WTC11 (cell line): ENCODE results near the gene DHFR. TPM values are rescaled to one million over a fixed set of nuclear protein-coding genes. Genes with fewer than 3 reads are reported as not detected.

Experiments
- ATAC-seq: fragments of 200-7000 bp; cut with Tn5 transposase; 2 replicates; pipeline ENCODE4 v1.10.0; 2021; ENCODE audit warnings: mild to moderate bottlenecking, moderate library complexity
- CTCF ChIA-PET: fragments of 300-600 bp; sonication (Branson Sonifier 250); formaldehyde crosslinking; loops from one replicate; lab custom pipeline; 2021; ENCODE audit warnings: antibody characterized with exemption; lab: Charles Lee
- POLR2A ChIA-PET: fragments of 350-600 bp; sonication (Branson Sonifier 250); formaldehyde crosslinking; loops from one replicate; lab custom pipeline; 2021; ENCODE audit warnings: antibody characterized with exemption; lab: Charles Lee
- DNase-seq: peaks from one replicate; pipeline ENCODE4 v3.0.0; 2021; ENCODE audit warnings: low spot score
- H3K27ac Mint-ChIP-seq: 2 replicates; pipeline ENCODE4 v1.8.0; 2021; ENCODE audit warnings: mixed read lengths
- H3K27me3 Mint-ChIP-seq: 2 replicates; pipeline ENCODE4 v1.8.0; 2021; ENCODE audit warnings: low read depth, mild to moderate bottlenecking, moderate library complexity, mixed read lengths
- H3K36me3 Mint-ChIP-seq: 2 replicates; pipeline ENCODE4 v1.8.0; 2021; ENCODE audit warnings: mixed read lengths
- H3K4me1 Mint-ChIP-seq: 2 replicates; pipeline ENCODE4 v1.8.0; 2022; ENCODE audit warnings: mixed read lengths
- H3K4me3 Mint-ChIP-seq: 2 replicates; pipeline ENCODE4 v1.8.0; 2021; ENCODE audit warnings: mild to moderate bottlenecking, moderate library complexity, mixed read lengths
- H3K9me3 Mint-ChIP-seq: 2 replicates; pipeline ENCODE4 v1.8.0; 2021; ENCODE audit warnings: mixed read lengths
- E2F1 ChIP-seq: sonication (generic); formaldehyde crosslinking; IDR thresholded peaks from 2 replicates; pipeline ENCODE4 v1.8.0; 2022; ENCODE audit warnings: mild to moderate bottlenecking, missing genetic modification reagents
- E2F5 ChIP-seq: sonication (generic); formaldehyde crosslinking; IDR thresholded peaks from 2 replicates; pipeline ENCODE4 v1.8.1; 2022; ENCODE audit warnings: mild to moderate bottlenecking, moderate library complexity, missing genetic modification reagents
- ESRRA ChIP-seq: sonication (generic); formaldehyde crosslinking; IDR thresholded peaks from 2 replicates; pipeline ENCODE4 v1.8.1; 2022; ENCODE audit warnings: mild to moderate bottlenecking, missing genetic modification reagents, borderline replicate concordance
- GRHL2 ChIP-seq: fragments of 250-450 bp; sonication (Bioruptor Pico); IDR thresholded peaks from 2 replicates; pipeline ENCODE4 v1.8.0; 2022; ENCODE audit warnings: mild to moderate bottlenecking, moderate library complexity; ENCODE audit not compliant: insufficient replicate concordance, severe bottlenecking
- IRF2 ChIP-seq: sonication (generic); formaldehyde crosslinking; IDR thresholded peaks from 2 replicates; pipeline ENCODE4 v1.8.0; 2022; ENCODE audit warnings: low read depth, missing genetic modification reagents, borderline replicate concordance
- KAT7 ChIP-seq: sonication (generic); formaldehyde crosslinking; IDR thresholded peaks from 2 replicates; pipeline ENCODE4 v1.8.1; 2023; ENCODE audit warnings: missing genetic modification reagents, mild to moderate bottlenecking, borderline replicate concordance
- MXD4 ChIP-seq: fragments of 250-450 bp; sonication (Bioruptor Pico); IDR thresholded peaks from 2 replicates; pipeline ENCODE4 v1.8.0; 2021; ENCODE audit warnings: mild to moderate bottlenecking, moderate library complexity, borderline replicate concordance
- NR2C2 ChIP-seq: sonication (generic); formaldehyde crosslinking; IDR thresholded peaks from 2 replicates; pipeline ENCODE4 v1.8.0; 2022; ENCODE audit warnings: mild to moderate bottlenecking, missing genetic modification reagents
- NR3C1 ChIP-seq: sonication (generic); formaldehyde crosslinking; conservative IDR thresholded peaks from 2 replicates; pipeline ENCODE4 v1.8.1; 2023; ENCODE audit warnings: low read depth, mild to moderate bottlenecking, missing genetic modification reagents
- RELA ChIP-seq: sonication (generic); formaldehyde crosslinking; IDR thresholded peaks from 2 replicates; pipeline ENCODE4 v1.8.1; 2022; ENCODE audit warnings: missing genetic modification reagents, mild to moderate bottlenecking, borderline replicate concordance
- SMAD3 ChIP-seq: sonication (generic); formaldehyde crosslinking; IDR thresholded peaks from 2 replicates; pipeline ENCODE4 v1.8.0; 2022; ENCODE audit warnings: missing genetic modification reagents, mild to moderate bottlenecking, borderline replicate concordance
- SMAD4 ChIP-seq: sonication (generic); formaldehyde crosslinking; IDR thresholded peaks from 2 replicates; pipeline ENCODE4 v1.8.0; 2022; ENCODE audit warnings: mild to moderate bottlenecking, missing genetic modification reagents
- TEAD4 ChIP-seq: sonication (generic); formaldehyde crosslinking; IDR thresholded peaks from 2 replicates; pipeline ENCODE4 v1.8.0; 2022; ENCODE audit warnings: mild to moderate bottlenecking, missing genetic modification reagents
- ZNF263 ChIP-seq: sonication (generic); formaldehyde crosslinking; IDR thresholded peaks from 2 replicates; pipeline ENCODE4 v1.8.1; 2022; ENCODE audit warnings: low read depth, mild to moderate bottlenecking, moderate library complexity, missing genetic modification reagents
- ZNF396 ChIP-seq: fragments of 250-450 bp; sonication (Bioruptor Pico); IDR thresholded peaks from 2 replicates; pipeline ENCODE4 v1.8.0; 2021; ENCODE audit warnings: mild to moderate bottlenecking, moderate library complexity, borderline replicate concordance
- ZNF416 ChIP-seq: fragments of 250-450 bp; sonication (Bioruptor Pico); IDR thresholded peaks from 2 replicates; pipeline ENCODE4 v1.9.0; 2021; ENCODE audit warnings: mild to moderate bottlenecking, inconsistent platforms
- total RNA-seq: library from RNA; stranded (reverse); gene quantifications from 3 replicates; pipeline ENCODE4 v1.2.3, GENCODE V29; 2021
- TF ChIP-seq, protein P1 (sequence below): sonication (generic); formaldehyde crosslinking; IDR thresholded peaks from 2 replicates; pipeline ENCODE4 v1.8.0; 2022; ENCODE audit warnings: mild to moderate bottlenecking, missing genetic modification reagents
- TF ChIP-seq, protein P2 (sequence below): sonication (generic); formaldehyde crosslinking; conservative IDR thresholded peaks from 2 replicates; pipeline ENCODE4 v1.8.1; 2022; ENCODE audit warnings: mild to moderate bottlenecking, missing genetic modification reagents
- TF ChIP-seq, protein P3 (sequence below): sonication (generic); formaldehyde crosslinking; IDR thresholded peaks from 2 replicates; pipeline ENCODE4 v1.8.1; 2022; ENCODE audit warnings: missing genetic modification reagents, borderline replicate concordance

The DHFR gene
- total RNA-seq, 1 experiment from 2014 or later, result 68.0 TPM

DNA sequence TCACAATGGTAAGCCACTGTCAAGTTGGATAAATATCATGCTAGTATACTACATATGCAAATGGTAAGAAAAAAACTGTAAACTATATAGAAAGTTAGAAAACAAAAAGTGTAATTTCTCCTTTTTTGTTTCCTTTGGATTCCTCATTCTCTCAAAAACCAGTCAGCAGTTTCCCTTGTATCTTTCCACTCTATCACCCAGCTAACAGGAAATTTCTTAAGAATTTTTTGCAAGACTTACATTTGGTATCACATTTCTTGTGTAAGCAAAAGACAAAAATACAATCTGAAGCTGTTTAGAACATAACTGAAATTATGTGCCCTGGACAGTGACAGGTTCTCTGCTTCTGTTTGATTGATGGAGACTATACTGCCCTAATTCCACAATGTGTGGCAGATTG lies 25.5 kb downstream of the DHFR start:
- ChIA-PET CTCF (no interaction called here), POLR2A (no interaction called here)
- no peaks in the 10 kb centered on the region for H3K27me3 Mint-ChIP-seq
- peaks cover 6% of the 10 kb centered on the region; the same call in 1 of the 2 replicates for H3K9me3 Mint-ChIP-seq
- TF ChIP-seq E2F1 (CRISPR knock-in tag), result no peak
- TF ChIP-seq KAT7, result no peak
- no peak for TF ChIP-seq NR3C1 (CRISPR knock-in tag)
- no peak for TF ChIP-seq ZNF396 (CRISPR knock-in tag)
- TF ChIP-seq, protein P1, sequence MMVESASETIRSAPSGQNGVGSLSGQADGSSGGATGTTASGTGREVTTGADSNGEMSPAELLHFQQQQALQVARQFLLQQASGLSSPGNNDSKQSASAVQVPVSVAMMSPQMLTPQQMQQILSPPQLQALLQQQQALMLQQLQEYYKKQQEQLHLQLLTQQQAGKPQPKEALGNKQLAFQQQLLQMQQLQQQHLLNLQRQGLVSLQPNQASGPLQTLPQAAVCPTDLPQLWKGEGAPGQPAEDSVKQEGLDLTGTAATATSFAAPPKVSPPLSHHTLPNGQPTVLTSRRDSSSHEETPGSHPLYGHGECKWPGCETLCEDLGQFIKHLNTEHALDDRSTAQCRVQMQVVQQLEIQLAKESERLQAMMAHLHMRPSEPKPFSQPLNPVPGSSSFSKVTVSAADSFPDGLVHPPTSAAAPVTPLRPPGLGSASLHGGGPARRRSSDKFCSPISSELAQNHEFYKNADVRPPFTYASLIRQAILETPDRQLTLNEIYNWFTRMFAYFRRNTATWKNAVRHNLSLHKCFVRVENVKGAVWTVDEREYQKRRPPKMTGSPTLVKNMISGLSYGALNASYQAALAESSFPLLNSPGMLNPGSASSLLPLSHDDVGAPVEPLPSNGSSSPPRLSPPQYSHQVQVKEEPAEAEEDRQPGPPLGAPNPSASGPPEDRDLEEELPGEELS (CRISPR knock-in tag), result no peak
- no peak for TF ChIP-seq RELA (CRISPR knock-in tag)
- TF ChIP-seq ZNF263 (CRISPR knock-in tag), result no peak
- no peak for TF ChIP-seq TEAD4 (CRISPR knock-in tag)
- TF ChIP-seq GRHL2 (CRISPR knock-in tag), result no peak
- no peak for TF ChIP-seq NR2C2
- TF ChIP-seq, protein P2, sequence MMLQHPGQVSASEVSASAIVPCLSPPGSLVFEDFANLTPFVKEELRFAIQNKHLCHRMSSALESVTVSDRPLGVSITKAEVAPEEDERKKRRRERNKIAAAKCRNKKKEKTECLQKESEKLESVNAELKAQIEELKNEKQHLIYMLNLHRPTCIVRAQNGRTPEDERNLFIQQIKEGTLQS (CRISPR knock-in tag), result no peak
- TF ChIP-seq, all 79 proteins: peak for 0
- DNase-seq (no peak), ATAC-seq (no peak)
- H3K4me1 Mint-ChIP-seq, result no peaks in the 10 kb centered on the region
- peaks cover 39% of the 10 kb centered on the region for H3K36me3 Mint-ChIP-seq
- H3K27ac Mint-ChIP-seq, result no peak overlapping the region
- no peak overlapping the region for H3K4me3 Mint-ChIP-seq

- H3K36me3 Mint-ChIP-seq, result peaks cover 12% of the 10 kb centered on the region
- no peaks in the 10 kb centered on the region for H3K9me3 Mint-ChIP-seq
- H3K27ac Mint-ChIP-seq, result no peak overlapping the region
- no peak overlapping the region for H3K4me3 Mint-ChIP-seq
- H3K4me1 Mint-ChIP-seq, result no peaks in the 10 kb centered on the region
- TF ChIP-seq ZNF416 (CRISPR knock-in tag) (no peak), E2F5 (CRISPR knock-in tag) (no peak), SMAD3 (CRISPR knock-in tag) (no peak), MXD4 (CRISPR knock-in tag) (no peak), ESRRA (CRISPR knock-in tag) (no peak), ZNF396 (CRISPR knock-in tag) (no peak), IRF2 (CRISPR knock-in tag) (no peak), SMAD4 (no peak)
- TF ChIP-seq, protein P3, sequence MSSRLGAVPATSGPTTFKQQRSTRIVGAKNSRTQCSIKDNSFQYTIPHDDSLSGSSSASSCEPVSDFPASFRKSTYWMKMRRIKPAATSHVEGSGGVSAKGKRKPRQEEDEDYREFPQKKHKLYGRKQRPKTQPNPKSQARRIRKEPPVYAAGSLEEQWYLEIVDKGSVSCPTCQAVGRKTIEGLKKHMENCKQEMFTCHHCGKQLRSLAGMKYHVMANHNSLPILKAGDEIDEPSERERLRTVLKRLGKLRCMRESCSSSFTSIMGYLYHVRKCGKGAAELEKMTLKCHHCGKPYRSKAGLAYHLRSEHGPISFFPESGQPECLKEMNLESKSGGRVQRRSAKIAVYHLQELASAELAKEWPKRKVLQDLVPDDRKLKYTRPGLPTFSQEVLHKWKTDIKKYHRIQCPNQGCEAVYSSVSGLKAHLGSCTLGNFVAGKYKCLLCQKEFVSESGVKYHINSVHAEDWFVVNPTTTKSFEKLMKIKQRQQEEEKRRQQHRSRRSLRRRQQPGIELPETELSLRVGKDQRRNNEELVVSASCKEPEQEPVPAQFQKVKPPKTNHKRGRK (CRISPR knock-in tag), result no peak
- ATAC-seq (no peak), DNase-seq (no peak)
- CTCF ChIA-PET, result no interaction called here
- H3K27me3 Mint-ChIP-seq, result no peaks in the 10 kb centered on the region
- POLR2A ChIA-PET, result no interaction called here
Measured at GRCh38 chr5:80625230-80625629, 29.6 kb downstream of the DHFR start.
